Heart left ventricle (tissue), 13 donors: ENCODE results near the gene BRME1.

Experiments
- CTCF ChIP-seq, 12 donors: fragments of 200-600 bp; sonication (generic) in 4 of 12; IDR thresholded peaks; one replicate each; pipeline versions ENCODE4 v1.5.0 to v1.8.0; 2018 to 2022; ENCODE audit warnings: antibody characterized with exemption in 12 of 12, mild to moderate bottlenecking in 5 of 12
- POLR2A ChIP-seq, 2 donors: fragments of 450-650 bp; IDR thresholded peaks; one replicate each; pipeline ENCODE4 v1.6.1; 2017; ENCODE audit warnings: antibody characterized with exemption in 2 of 2, mild to moderate bottlenecking in 2 of 2, moderate library complexity in 2 of 2
- donor health status: ischemic (EF 13 %, LVEDD 7.1; RV severe dilation, severe dysfunction).
- donor health status: DM: no; HTN: yes; CAD: no.
- donor health status: DM: no; HTN: no; CAD: no.
- donor health status: ischemic (EF 25% LVEDD 6.9; RV normal size, moderate dysfunction).
- donor health status: ischemic (EF 25% LVEDD 5.7; RV mildly dilated, moderate dysfunction).
- donor health status: ischemic (EF 35%, LVEDD 5.7; RV mildly dilated, moderate dysfunction).
- donor health status: nonischemic (EF 11% LVEDD 7.7; RV severe dilation, severe dysfunction).
- donor health status: DM: yes; HTN: yes; CAD: no.
- donor health status: PGD.
- donor health status: ischemic (EF 29% LVEDD 5.4; RV normal size, mild dysfunction).
- donor health status: nonischemic (EF 23%, LVEDD 6.1; RV moderate dilation, normal function).

GRCh38 chr19:13932149-13932637 lies 26.3 kb upstream of the BRME1 start:
- TF ChIP-seq CTCF (IDR thresholded peaks at IDR 0.05) = no peak
- no peak for TF ChIP-seq POLR2A (IDR thresholded peaks at IDR 0.05)
